LNCaP clone FGC (cell line): ENCODE results near the gene MBNL2.

Experiments used
- DNase-seq: peaks from one replicate; pipeline ENCODE4 v3.0.0-alpha.2; 2011; ENCODE audit warnings: low read depth
- H3K4me3 ChIP-seq: 2 replicates; pipeline ENCODE4 v1.5.1; 2011; ENCODE audit warnings: mild to moderate bottlenecking, low read depth, low read length, control low read depth
- CTCF ChIP-seq: IDR thresholded peaks from 2 replicates; pipeline ENCODE4 v1.5.1; 2012; ENCODE audit warnings: mild to moderate bottlenecking; ENCODE audit not compliant: control insufficient read depth, insufficient read depth; ENCODE audit errors: extremely low read depth

The MBNL2 gene

GRCh38 chr13:97434397-97435201, 212.5 kb downstream of the MBNL2 start:
- DNase-seq = no peak
- TF ChIP-seq CTCF = no peak
- H3K4me3 ChIP-seq = peak overlapping the region; percentile 60

- H3K4me3 ChIP-seq = peak overlapping the region; percentile 60
- no peak for TF ChIP-seq CTCF
- DNase-seq = no peak
Observed at GRCh38 chr13:97435323-97435722, 213.2 kb downstream of the MBNL2 start.

- no peak overlapping the region for H3K4me3 ChIP-seq
- no peak for TF ChIP-seq CTCF
- no peak for DNase-seq
Observed at GRCh38 chr13:97435794-97436193, 213.7 kb downstream of the MBNL2 start.

- TF ChIP-seq CTCF = no peak
- no peak for DNase-seq
- H3K4me3 ChIP-seq = no peak overlapping the region
Observed at GRCh38 chr13:97436845-97437244, 214.7 kb downstream of the MBNL2 start.

GRCh38 chr13:97437729-97438128, 215.6 kb downstream of the MBNL2 start:
- TF ChIP-seq CTCF = no peak
- DNase-seq = no peak
- H3K4me3 ChIP-seq = no peak overlapping the region

- no peak for DNase-seq
- no peak overlapping the region for H3K4me3 ChIP-seq
- TF ChIP-seq CTCF = no peak
Observed at GRCh38 chr13:97438856-97439595, 216.9 kb downstream of the MBNL2 start.
